Measurements from ENCODE around the gene ATP5PB. TPM values are rescaled to one million over a fixed set of nuclear protein-coding genes. Genes with fewer than 3 reads are reported as not detected.

ATP5PB gene
- total RNA-seq, 1 experiment from 2014 or later: 323 TPM

DNA sequence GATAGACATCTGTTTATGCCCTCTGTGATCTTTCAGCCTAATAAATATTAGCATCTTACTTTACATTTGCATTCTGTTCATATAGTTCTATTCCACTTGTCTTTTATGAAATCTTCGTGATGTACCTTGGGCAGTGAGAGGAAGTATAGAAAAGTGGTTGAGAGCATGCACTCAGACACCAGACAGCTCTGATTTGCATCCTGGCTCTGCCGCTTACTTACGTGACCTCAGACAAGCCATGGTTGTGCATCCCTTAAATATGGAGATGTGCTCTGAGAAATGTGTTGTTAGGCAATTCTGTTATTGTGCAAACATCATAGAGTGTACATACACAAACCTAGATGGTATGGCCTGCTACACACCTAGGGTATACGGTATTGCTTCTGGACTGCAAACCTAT lies 44.7 kb upstream of the ATP5PB start:
- RAD21 ChIA-PET (ENCODE audit: low non-redundant PET in 1 of 2, low total read pairs in 2 of 2, uncharacterized antibody in 2 of 2, unreplicated experiment in 2 of 2): no interaction called here
- Histone ChIP-seq H2AFZ (ENCODE audit: low read depth, low read length, poor library complexity, severe bottlenecking) (no peak overlapping the region), H3K27me3 (ENCODE audit: insufficient read depth, low read length) (peaks cover 25% of the 10 kb centered on the region), H3K9me3 (ENCODE audit: control insufficient read depth in 1 of 2, insufficient read depth in 1 of 2, low read depth in 1 of 2, low read length in 2 of 2) (no peaks in the 10 kb centered on the region), H3K36me3 (ENCODE audit: control insufficient read depth in 1 of 2, insufficient read depth in 2 of 2, low read length in 2 of 2) (no peaks in the 10 kb centered on the region), H3K27ac (ENCODE audit: low read depth, low read length) (no peak overlapping the region), H4K20me1 (ENCODE audit: insufficient read depth) (no peaks in the 10 kb centered on the region), H3K4me2 (ENCODE audit: low read length) (no peak overlapping the region), H3K9ac (ENCODE audit: low read length) (no peak overlapping the region), H3K4me3 (replicated peaks in 1 of 2; ENCODE audit: low read depth in 1 of 2, low read length in 2 of 2) (no peak overlapping the region), H3K9me2 (ENCODE audit: insufficient read depth) (no peaks in the 10 kb centered on the region), H3K79me2 (ENCODE audit: insufficient read depth, low read length) (no peaks in the 10 kb centered on the region), H3K4me1 (ENCODE audit: control insufficient read depth in 1 of 2, insufficient read depth in 2 of 2, low read length in 2 of 2) (no peaks in the 10 kb centered on the region)
- POLR2A ChIA-PET: no interaction called here
- DNase-seq (ENCODE audit: low read depth, low spot score): no peak
- intact Hi-C loops (cut with micrococcal nuclease): no loop called here
- TF ChIP-seq TCF7L2 (IDR thresholded peaks at IDR 0.05; ENCODE audit: borderline replicate concordance, extremely low read depth, insufficient read depth, insufficient read length): no peak
- no peak for TF ChIP-seq FOSL1 (IDR thresholded peaks at IDR 0.05; ENCODE audit: low read depth)
- TF ChIP-seq, protein P1, sequence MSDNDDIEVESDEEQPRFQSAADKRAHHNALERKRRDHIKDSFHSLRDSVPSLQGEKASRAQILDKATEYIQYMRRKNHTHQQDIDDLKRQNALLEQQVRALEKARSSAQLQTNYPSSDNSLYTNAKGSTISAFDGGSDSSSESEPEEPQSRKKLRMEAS (IDR thresholded peaks at IDR 0.05): no peak
- TF ChIP-seq YY1 (IDR thresholded peaks at IDR 0.05; ENCODE audit: extremely low read depth, insufficient replicate concordance, low read depth, low read length): no peak
- CTCF ChIA-PET: no interaction called here
- ATAC-seq: no peak
- no TSS peak for BruUV-seq (replicated peaks)

DNA sequence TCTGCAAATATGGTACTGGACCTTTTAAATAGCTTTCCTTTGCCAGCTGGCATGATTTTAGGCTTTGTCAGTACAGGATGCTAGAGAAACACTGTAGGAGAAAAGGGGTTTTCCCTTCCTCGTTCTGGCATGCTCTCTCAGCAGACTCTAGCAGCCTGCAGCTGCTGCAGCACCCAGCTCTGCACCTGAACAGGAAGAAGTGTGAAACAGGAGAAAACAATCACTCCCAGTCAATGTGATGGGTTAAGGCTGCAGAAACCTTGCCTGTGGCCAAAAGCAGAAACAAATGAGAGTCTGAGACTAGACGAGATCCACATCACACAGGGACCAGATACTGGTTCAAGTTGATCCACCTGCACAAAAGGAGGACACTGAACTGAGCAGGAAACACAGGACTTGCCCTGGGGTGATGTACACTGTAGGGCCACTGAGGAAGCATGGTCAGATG lies 42.9 kb upstream of the ATP5PB start:
- Histone ChIP-seq H4K20me1 (ENCODE audit: insufficient read depth) (no peaks in the 10 kb centered on the region), H2AFZ (ENCODE audit: low read depth, low read length, poor library complexity, severe bottlenecking) (no peak overlapping the region), H3K9me3 (ENCODE audit: control insufficient read depth in 1 of 2, insufficient read depth in 1 of 2, low read depth in 1 of 2, low read length in 2 of 2) (no peaks in the 10 kb centered on the region), H3K4me1 (ENCODE audit: control insufficient read depth in 1 of 2, insufficient read depth in 2 of 2, low read length in 2 of 2) (no peaks in the 10 kb centered on the region), H3K36me3 (ENCODE audit: control insufficient read depth in 1 of 2, insufficient read depth in 2 of 2, low read length in 2 of 2) (no peaks in the 10 kb centered on the region), H3K9ac (ENCODE audit: low read length) (no peak overlapping the region), H3K4me2 (ENCODE audit: low read length) (no peak overlapping the region), H3K79me2 (ENCODE audit: insufficient read depth, low read length) (no peaks in the 10 kb centered on the region), H3K27me3 (ENCODE audit: insufficient read depth, low read length) (peaks cover 22% of the 10 kb centered on the region), H3K27ac (ENCODE audit: low read depth, low read length) (no peak overlapping the region), H3K4me3 (replicated peaks in 1 of 2; ENCODE audit: low read depth in 1 of 2, low read length in 2 of 2) (no peak overlapping the region), H3K9me2 (ENCODE audit: insufficient read depth) (no peaks in the 10 kb centered on the region)
- intact Hi-C loops (cut with micrococcal nuclease): no loop called here
- BruUV-seq (replicated peaks): no TSS peak
- DNase-seq (ENCODE audit: low read depth, low spot score) (no peak), ATAC-seq (no peak)
- ChIA-PET POLR2A (no interaction called here), CTCF (no interaction called here), RAD21 (ENCODE audit: low non-redundant PET in 1 of 2, low total read pairs in 2 of 2, uncharacterized antibody in 2 of 2, unreplicated experiment in 2 of 2) (no interaction called here)
- TF ChIP-seq YY1 (IDR thresholded peaks at IDR 0.05; ENCODE audit: extremely low read depth, insufficient replicate concordance, low read depth, low read length) (no peak), SRF (IDR thresholded peaks at IDR 0.05; ENCODE audit: low read depth) (no peak), CEBPB (IDR thresholded peaks at IDR 0.05; ENCODE audit: low read depth) (no peak), CBX3 (IDR thresholded peaks at IDR 0.05; ENCODE audit: low read depth) (no peak)
- TF ChIP-seq, protein P2, sequence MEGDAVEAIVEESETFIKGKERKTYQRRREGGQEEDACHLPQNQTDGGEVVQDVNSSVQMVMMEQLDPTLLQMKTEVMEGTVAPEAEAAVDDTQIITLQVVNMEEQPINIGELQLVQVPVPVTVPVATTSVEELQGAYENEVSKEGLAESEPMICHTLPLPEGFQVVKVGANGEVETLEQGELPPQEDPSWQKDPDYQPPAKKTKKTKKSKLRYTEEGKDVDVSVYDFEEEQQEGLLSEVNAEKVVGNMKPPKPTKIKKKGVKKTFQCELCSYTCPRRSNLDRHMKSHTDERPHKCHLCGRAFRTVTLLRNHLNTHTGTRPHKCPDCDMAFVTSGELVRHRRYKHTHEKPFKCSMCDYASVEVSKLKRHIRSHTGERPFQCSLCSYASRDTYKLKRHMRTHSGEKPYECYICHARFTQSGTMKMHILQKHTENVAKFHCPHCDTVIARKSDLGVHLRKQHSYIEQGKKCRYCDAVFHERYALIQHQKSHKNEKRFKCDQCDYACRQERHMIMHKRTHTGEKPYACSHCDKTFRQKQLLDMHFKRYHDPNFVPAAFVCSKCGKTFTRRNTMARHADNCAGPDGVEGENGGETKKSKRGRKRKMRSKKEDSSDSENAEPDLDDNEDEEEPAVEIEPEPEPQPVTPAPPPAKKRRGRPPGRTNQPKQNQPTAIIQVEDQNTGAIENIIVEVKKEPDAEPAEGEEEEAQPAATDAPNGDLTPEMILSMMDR (IDR thresholded peaks at IDR 0.05 in 2 of 3, conservative IDR thresholded peaks at IDR 0.05 in 1 of 3; ENCODE audit: borderline replicate concordance in 1 of 3, insufficient read depth in 1 of 3, low read depth in 2 of 3, low read length in 2 of 3): no peak
- TF ChIP-seq, protein P1 (IDR thresholded peaks at IDR 0.05): no peak
- TF ChIP-seq, protein P3, sequence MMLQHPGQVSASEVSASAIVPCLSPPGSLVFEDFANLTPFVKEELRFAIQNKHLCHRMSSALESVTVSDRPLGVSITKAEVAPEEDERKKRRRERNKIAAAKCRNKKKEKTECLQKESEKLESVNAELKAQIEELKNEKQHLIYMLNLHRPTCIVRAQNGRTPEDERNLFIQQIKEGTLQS (IDR thresholded peaks at IDR 0.05): no peak

Data from HCT116 (cell line).